HCT116 (cell line): ENCODE results near the gene SYNE1. TPM values are rescaled to one million over a fixed set of nuclear protein-coding genes. Genes with fewer than 3 reads are reported as not detected.
A peak's percentile ranks its signal among the peaks of the same experiment; 100 is the strongest.

Source experiments
- ATAC-seq: fragments of 200-7000 bp; cut with Tn5 transposase; 2 replicates; pipeline ENCODE4 v1.9.1; 2020; ENCODE audit warnings: mild to moderate bottlenecking, moderate library complexity
- BruUV-seq: library from RNA; stranded (reverse); fragments of 400-500 nt; replicated peaks from 2 replicates; lab custom pipeline; 2021; lab: Mats Ljungman, UMichigan
- CTCF ChIA-PET: fragments of 300-600 bp; sonication (Branson Sonifier 250); formaldehyde crosslinking; loops from one replicate; lab custom pipeline; 2021; ENCODE audit warnings: antibody characterized with exemption; lab: Charles Lee
- POLR2A ChIA-PET: fragments of 300-600, 350-600 bp; sonication (Branson Sonifier 250); formaldehyde crosslinking; loops from one replicate; lab custom pipeline; 2021; ENCODE audit warnings: antibody characterized with exemption; lab: Charles Lee
- RAD21 ChIA-PET, 2 experiments: fragments of 300-600 bp; sonication (Branson Sonifier 250); formaldehyde crosslinking; loops; one replicate each; lab custom pipeline; 2023; ENCODE audit warnings: low total read pairs in 2 of 2; ENCODE audit not compliant: uncharacterized antibody in 2 of 2, unreplicated experiment in 2 of 2, low non-redundant PET in 1 of 2; lab: Charles Lee
- DNase-seq: peaks from one replicate; pipeline ENCODE4 v3.0.0-alpha.2; 2010; ENCODE audit warnings: low read depth, low spot score
- H2AFZ ChIP-seq: fragments of 200-600 bp; shearing (Covaris generic), sonication (generic); 2 replicates; pipeline ENCODE4 v1.6.1; 2017; ENCODE audit warnings: low read depth, mixed run types, mixed read lengths, antibody characterized with exemption, low read length; ENCODE audit not compliant: poor library complexity, severe bottlenecking
- H3K27ac ChIP-seq: 2 replicates; pipeline ENCODE4 v1.5.1; 2012; ENCODE audit warnings: low read depth, low read length
- H3K27me3 ChIP-seq: fragments of 200-600 bp; sonication (generic); 2 replicates; pipeline ENCODE4 v1.6.1; 2016; ENCODE audit warnings: mixed run types, low read length, mixed read lengths; ENCODE audit not compliant: insufficient read depth
- H3K36me3 ChIP-seq, 2 experiments: fragments of 200-500 bp in 1 of 2; fragments of 200-600 bp in 1 of 2; sonication (Bioruptor generic) in 1 of 2; sonication (generic) in 1 of 2; 2 replicates each; pipeline versions ENCODE4 v1.5.1 to v1.6.1; 2014 to 2016; ENCODE audit warnings: low read length in 2 of 2, inconsistent platforms in 1 of 2, mixed read lengths in 1 of 2, mixed run types in 1 of 2; ENCODE audit not compliant: insufficient read depth in 2 of 2, control insufficient read depth in 1 of 2
- H3K4me1 ChIP-seq, 2 experiments: fragments of 200-600 bp in 1 of 2; sonication (generic) in 1 of 2; 2 replicates each; pipeline versions ENCODE4 v1.5.1 to v1.6.1; 2012 to 2017; ENCODE audit warnings: low read length in 2 of 2, inconsistent platforms in 1 of 2, mild to moderate bottlenecking in 1 of 2, mixed read lengths in 1 of 2, mixed run types in 1 of 2, moderate library complexity in 1 of 2; ENCODE audit not compliant: insufficient read depth in 2 of 2, control insufficient read depth in 1 of 2
- H3K4me2 ChIP-seq: fragments of 200-600 bp; sonication (generic); 2 replicates; pipeline ENCODE4 v1.6.1; 2017; ENCODE audit warnings: mixed run types, low read length, mixed read lengths
- H3K4me3 ChIP-seq, 2 experiments: fragments of 200-600 bp in 1 of 2; sonication (generic) in 1 of 2; replicated peaks in 1 of 2; 2 replicates each; pipeline ENCODE4 v1.5.1; 2011 to 2016; ENCODE audit warnings: low read length in 2 of 2, control low read depth in 1 of 2, low read depth in 1 of 2, mild to moderate bottlenecking in 1 of 2, mixed read lengths in 1 of 2, mixed run types in 1 of 2
- H3K79me2 ChIP-seq: fragments of 200-600 bp; sonication (generic); 2 replicates; pipeline ENCODE4 v1.6.1; 2017; ENCODE audit warnings: mild to moderate bottlenecking, mixed run types, low read length, moderate library complexity, mixed read lengths; ENCODE audit not compliant: insufficient read depth
- H3K9ac ChIP-seq: fragments of 200-600 bp; sonication (generic); 2 replicates; pipeline ENCODE4 v1.6.1; 2016; ENCODE audit warnings: low read length, mixed read lengths
- H3K9me2 ChIP-seq: fragments of 200-600 bp; sonication (generic), shearing (Covaris generic); 2 replicates; pipeline ENCODE4 v1.6.1; 2017; ENCODE audit warnings: mixed run types, mild to moderate bottlenecking, moderate library complexity; ENCODE audit not compliant: insufficient read depth
- H3K9me3 ChIP-seq, 2 experiments: fragments of 200-500 bp in 1 of 2; fragments of 200-600 bp in 1 of 2; sonication (Bioruptor generic) in 1 of 2; sonication (generic) in 1 of 2; 2 replicates each; pipeline ENCODE4 v1.6.1; 2014 to 2017; ENCODE audit warnings: low read length in 2 of 2, mixed read lengths in 2 of 2, inconsistent platforms in 1 of 2, low read depth in 1 of 2, mild to moderate bottlenecking in 1 of 2, mixed run types in 1 of 2, moderate library complexity in 1 of 2; ENCODE audit not compliant: control insufficient read depth in 1 of 2, insufficient read depth in 1 of 2
- H4K20me1 ChIP-seq: fragments of 200-600 bp; sonication (generic), shearing (Covaris generic); 2 replicates; pipeline ENCODE4 v1.6.1; 2017; ENCODE audit warnings: mixed run types, mild to moderate bottlenecking, moderate library complexity; ENCODE audit not compliant: insufficient read depth
- ATF3 ChIP-seq: IDR thresholded peaks from 2 replicates; pipeline ENCODE4 v1.6.1; 2012
- CBX3 ChIP-seq: IDR thresholded peaks from 2 replicates; pipeline ENCODE4 v1.6.1; 2012; ENCODE audit warnings: low read depth
- CEBPB ChIP-seq: IDR thresholded peaks from 2 replicates; pipeline ENCODE4 v1.6.1; 2012; ENCODE audit warnings: low read depth
- CTCF ChIP-seq, 3 experiments: fragments of 200-600 bp in 1 of 3; sonication (generic) in 1 of 3; IDR thresholded peaks in 2 of 3; conservative IDR thresholded peaks in 1 of 3; 2 replicates each; pipeline ENCODE4 v1.5.1; 2012 to 2017; ENCODE audit warnings: low read depth in 2 of 3, low read length in 2 of 3, antibody characterized with exemption in 1 of 3, borderline replicate concordance in 1 of 3, control low read depth in 1 of 3, mild to moderate bottlenecking in 1 of 3, mixed read lengths in 1 of 3, mixed run types in 1 of 3, moderate library complexity in 1 of 3; ENCODE audit not compliant: insufficient read depth in 1 of 3
- EGR1 ChIP-seq: IDR thresholded peaks from 2 replicates; pipeline ENCODE4 v1.6.1; 2012; ENCODE audit warnings: low read depth
- ELF1 ChIP-seq: IDR thresholded peaks from 2 replicates; pipeline ENCODE4 v1.6.1; 2012; ENCODE audit warnings: low read depth, borderline replicate concordance
- EZH2 ChIP-seq: fragments of 200-600 bp; sonication (generic); IDR thresholded peaks from 2 replicates; pipeline ENCODE4 v1.6.1; 2017; ENCODE audit warnings: antibody characterized with exemption, mixed run types
- EZH2phosphoT487 ChIP-seq: fragments of 200-600 bp; IDR thresholded peaks from 2 replicates; pipeline ENCODE4 v1.6.1; 2018; ENCODE audit warnings: antibody characterized with exemption, borderline replicate concordance
- FOSL1 ChIP-seq: IDR thresholded peaks from 2 replicates; pipeline ENCODE4 v1.6.1; 2012; ENCODE audit warnings: low read depth
- MAX ChIP-seq: IDR thresholded peaks from 2 replicates; pipeline ENCODE4 v1.6.1; 2012
- POLR2A ChIP-seq: IDR thresholded peaks from 2 replicates; pipeline ENCODE4 v1.7.0; 2011; ENCODE audit warnings: borderline replicate concordance; ENCODE audit not compliant: insufficient read depth, insufficient read length; ENCODE audit errors: extremely low read depth
- POLR2AphosphoS5 ChIP-seq: IDR thresholded peaks from 2 replicates; pipeline ENCODE4 v1.6.1; 2011; ENCODE audit warnings: mild to moderate bottlenecking, low read depth, low read length, moderate library complexity
- REST ChIP-seq: IDR thresholded peaks from 2 replicates; pipeline ENCODE4 v1.6.1; 2012; ENCODE audit warnings: low read depth
- SIN3A ChIP-seq: IDR thresholded peaks from 2 replicates; pipeline ENCODE4 v1.6.1; 2012; ENCODE audit warnings: low read depth
- SP1 ChIP-seq: IDR thresholded peaks from 2 replicates; pipeline ENCODE4 v1.6.1; 2012; ENCODE audit warnings: low read depth
- SRF ChIP-seq: IDR thresholded peaks from 2 replicates; pipeline ENCODE4 v1.6.1; 2012; ENCODE audit warnings: low read depth
- TCF7L2 ChIP-seq: IDR thresholded peaks from 2 replicates; pipeline ENCODE4 v1.7.0; 2011; ENCODE audit warnings: borderline replicate concordance, inconsistent platforms; ENCODE audit not compliant: insufficient read depth, insufficient read length; ENCODE audit errors: extremely low read depth
- YY1 ChIP-seq: IDR thresholded peaks from 2 replicates; pipeline ENCODE4 v1.6.1; 2011; ENCODE audit warnings: low read length, low read depth, moderate library complexity, mild to moderate bottlenecking; ENCODE audit not compliant: insufficient replicate concordance; ENCODE audit errors: extremely low read depth
- ZFX ChIP-seq: fragments of 450-650 bp; IDR thresholded peaks from 2 replicates; pipeline ENCODE4 v1.6.1; 2017
- ZNF274 ChIP-seq: fragments of 200-500 bp; sonication (Bioruptor generic); IDR thresholded peaks from 2 replicates; pipeline ENCODE4 v1.6.1; 2014; ENCODE audit warnings: mild to moderate bottlenecking, low read depth, low read length, inconsistent platforms
- intact Hi-C: fragments of 100-400 bp; cut with micrococcal nuclease; formaldehyde crosslinking; loops from 2 replicates; pipeline ENCODE4 v1.10.0; 2022
- total RNA-seq: library from RNA; stranded (reverse); gene quantifications from one replicate; pipeline ENCODE4 v1.2.1, GENCODE V29; 2021; ENCODE audit not compliant: unreplicated experiment

The SYNE1 gene
- total RNA-seq, 1 experiment from 2014 or later: 5.4 TPM

- RAD21 ChIA-PET: no interaction called here
- Histone ChIP-seq H4K20me1 (no peaks in the 10 kb centered on the region), H3K36me3 (no peaks in the 10 kb centered on the region), H3K79me2 (no peaks in the 10 kb centered on the region), H3K9me2 (no peaks in the 10 kb centered on the region), H3K4me2 (peak overlapping the region; percentile 38), H3K4me3 (0 out of 4 replicates have a peak overlapping the region, but pooled peaks of 1 of the 2 experiments have one; percentile 12), H3K27me3 (no peaks in the 10 kb centered on the region), H3K9me3 (no peaks in the 10 kb centered on the region), H3K4me1 (peaks cover 0 to 21% of the 10 kb centered on the region in 2 experiments; a peak in 2 of 4 replicates), H3K27ac (no peak overlapping the region), H2AFZ (peak overlapping the region; percentile 77), H3K9ac (no peak overlapping the region)
- 0 out of 2 replicates have a peak, but pooled peaks have one; percentile 25 for ATAC-seq
- no TSS peak for BruUV-seq
- intact Hi-C loops: no loop called here
- DNase-seq: no peak
- POLR2A ChIA-PET: no interaction called here
- CTCF ChIA-PET: interaction anchor here (1.0 kb wide), 1 partner anchor 253 kb away, joined by 3 read pairs; no protein-coding TSS in a partner anchor
- TF ChIP-seq POLR2A (no peak), FOSL1 (peak; percentile 66), POLR2AphosphoS5 (no peak), SP1 (peak; percentile 45; the same call in 1 of the 2 replicates), CEBPB (no peak), CTCF (IDR thresholded peaks at IDR 0.05 in 2 of 3, conservative IDR thresholded peaks at IDR 0.05 in 1 of 3; ENCODE audit: borderline replicate concordance in 1 of 3, insufficient read depth in 1 of 3, low read depth in 2 of 3, low read length in 2 of 3) (no peak), CBX3 (peak; percentile 67; the same call in 1 of the 2 replicates), MAX (no peak), ELF1 (no peak), SIN3A (no peak), SRF (no peak), EZH2 (no peak), REST (no peak), EZH2phosphoT487 (no peak), EGR1 (no peak), ZFX (no peak), ZNF274 (no peak), YY1 (no peak), TCF7L2 (no peak), ATF3 (no peak)
Observed at GRCh38 chr6:152458648-152459644, 178.2 kb downstream of the SYNE1 start.
